ENCODE data around the gene SV2A.
"Not testable (repeated sequence)": the region's sequence is repeated elsewhere in the genome, so short reads cannot be mapped to it uniquely, and the experiment has no call there.

- TF ChIP-seq CREB5 (CRISPR knock-in tag; IDR thresholded peaks at IDR 0.05; ENCODE audit: low read depth); ARNTL (CRISPR knock-in tag; IDR thresholded peaks at IDR 0.05; ENCODE audit: borderline replicate concordance, low read depth); PPARA (CRISPR knock-in tag; IDR thresholded peaks at IDR 0.05; ENCODE audit: borderline replicate concordance); SNAI2 (CRISPR knock-in tag; IDR thresholded peaks at IDR 0.05); BACH2 (CRISPR knock-in tag; IDR thresholded peaks at IDR 0.05; ENCODE audit: borderline replicate concordance); ZFP3 (CRISPR knock-in tag; IDR thresholded peaks at IDR 0.05); TSHZ2 (CRISPR knock-in tag; IDR thresholded peaks at IDR 0.05); PATZ1 (CRISPR knock-in tag; IDR thresholded peaks at IDR 0.05; ENCODE audit: borderline replicate concordance); OSR1 (CRISPR knock-in tag; IDR thresholded peaks at IDR 0.05); ZFP30 (CRISPR knock-in tag; IDR thresholded peaks at IDR 0.05); CSRNP3 (CRISPR knock-in tag; IDR thresholded peaks at IDR 0.05); ZNF70 (CRISPR knock-in tag; IDR thresholded peaks at IDR 0.05): not testable (repeated sequence)
These were observed 56.8 kb downstream of the SV2A start for GRCh38 chr1:149860684-149861496.
